ENCODE measurements around the gene CCDC3. TPM values are rescaled to one million over a fixed set of nuclear protein-coding genes. Genes with fewer than 3 reads are reported as not detected.

CCDC3 gene
- total RNA-seq, 1 donor from 2014 or later: 0.13 TPM

GRCh38 chr10:12924911-12925310 lies 76.6 kb downstream of the CCDC3 start:
- intact Hi-C loops (cut with micrococcal nuclease): no loop called here
- no peaks in the 10 kb centered on the region for H3K9me3 Mint-ChIP-seq
- no peak overlapping the region for H3K4me3 Mint-ChIP-seq
- H3K27me3 Mint-ChIP-seq (ENCODE audit: insufficient read depth): peaks cover 8% of the 10 kb centered on the region
- no peaks in the 10 kb centered on the region for H3K36me3 Mint-ChIP-seq (ENCODE audit: low read depth)
- H3K4me1 Mint-ChIP-seq (ENCODE audit: low read depth): no peaks in the 10 kb centered on the region
- DNase-seq (ENCODE audit: low spot score): no peak
- H3K27ac Mint-ChIP-seq: no peak overlapping the region

GRCh38 chr10:12922117-12922900 lies 79.2 kb downstream of the CCDC3 start:
- Mint-ChIP-seq H3K36me3 (ENCODE audit: low read depth) (no peaks in the 10 kb centered on the region), H3K4me3 (no peak overlapping the region), H3K27me3 (ENCODE audit: insufficient read depth) (peaks cover 9% of the 10 kb centered on the region), H3K27ac (no peak overlapping the region), H3K9me3 (no peaks in the 10 kb centered on the region), H3K4me1 (ENCODE audit: low read depth) (no peaks in the 10 kb centered on the region)
- no peak for DNase-seq (ENCODE audit: low spot score)
- intact Hi-C loops (cut with micrococcal nuclease): no loop called here

GRCh38 chr10:12921163-12921562 lies 80.3 kb downstream of the CCDC3 start:
- intact Hi-C loops (cut with micrococcal nuclease): no loop called here
- H3K36me3 Mint-ChIP-seq (ENCODE audit: low read depth): no peaks in the 10 kb centered on the region
- H3K9me3 Mint-ChIP-seq: no peaks in the 10 kb centered on the region
- no peak overlapping the region for H3K27ac Mint-ChIP-seq
- DNase-seq (ENCODE audit: low spot score): no peak
- H3K4me3 Mint-ChIP-seq: no peak overlapping the region
- H3K4me1 Mint-ChIP-seq (ENCODE audit: low read depth): no peaks in the 10 kb centered on the region
- H3K27me3 Mint-ChIP-seq (ENCODE audit: insufficient read depth): peaks cover 9% of the 10 kb centered on the region

GRCh38 chr10:12919574-12919973 lies 81.9 kb downstream of the CCDC3 start:
- no peak overlapping the region for H3K4me3 Mint-ChIP-seq
- H3K27ac Mint-ChIP-seq: no peak overlapping the region
- no peaks in the 10 kb centered on the region for H3K4me1 Mint-ChIP-seq (ENCODE audit: low read depth)
- H3K9me3 Mint-ChIP-seq: no peaks in the 10 kb centered on the region
- H3K27me3 Mint-ChIP-seq (ENCODE audit: insufficient read depth): peaks cover 9% of the 10 kb centered on the region
- DNase-seq (ENCODE audit: low spot score): no peak
- intact Hi-C loops (cut with micrococcal nuclease): no loop called here
- H3K36me3 Mint-ChIP-seq (ENCODE audit: low read depth): no peaks in the 10 kb centered on the region

GRCh38 chr10:12916587-12916986 lies 84.9 kb downstream of the CCDC3 start:
- peaks cover 9% of the 10 kb centered on the region for H3K9me3 Mint-ChIP-seq
- intact Hi-C loops (cut with micrococcal nuclease): no loop called here
- no peak for DNase-seq (ENCODE audit: low spot score)
- peaks cover 16% of the 10 kb centered on the region for H3K27me3 Mint-ChIP-seq (ENCODE audit: insufficient read depth)
- H3K4me3 Mint-ChIP-seq: no peak overlapping the region
- H3K27ac Mint-ChIP-seq: no peak overlapping the region
- no peaks in the 10 kb centered on the region for H3K4me1 Mint-ChIP-seq (ENCODE audit: low read depth)
- H3K36me3 Mint-ChIP-seq (ENCODE audit: low read depth): no peaks in the 10 kb centered on the region

GRCh38 chr10:12915637-12916168 lies 85.8 kb downstream of the CCDC3 start:
- intact Hi-C loops (cut with micrococcal nuclease): no loop called here
- no peaks in the 10 kb centered on the region for H3K4me1 Mint-ChIP-seq (ENCODE audit: low read depth)
- H3K27ac Mint-ChIP-seq: no peak overlapping the region
- H3K36me3 Mint-ChIP-seq (ENCODE audit: low read depth): no peaks in the 10 kb centered on the region
- peaks cover 14% of the 10 kb centered on the region for H3K27me3 Mint-ChIP-seq (ENCODE audit: insufficient read depth)
- H3K4me3 Mint-ChIP-seq: no peak overlapping the region
- DNase-seq (ENCODE audit: low spot score): no peak
- peaks cover 9% of the 10 kb centered on the region for H3K9me3 Mint-ChIP-seq

- DNase-seq (ENCODE audit: low spot score): no peak
- H3K27ac Mint-ChIP-seq: no peak overlapping the region
- H3K9me3 Mint-ChIP-seq: peaks cover 9% of the 10 kb centered on the region
- no peaks in the 10 kb centered on the region for H3K4me1 Mint-ChIP-seq (ENCODE audit: low read depth)
- H3K36me3 Mint-ChIP-seq (ENCODE audit: low read depth): no peaks in the 10 kb centered on the region
- no peak overlapping the region for H3K4me3 Mint-ChIP-seq
- intact Hi-C loops (cut with micrococcal nuclease): no loop called here
- H3K27me3 Mint-ChIP-seq (ENCODE audit: insufficient read depth): peaks cover 7% of the 10 kb centered on the region
Observed at GRCh38 chr10:12914111-12914510, 87.4 kb downstream of the CCDC3 start.

- no peak overlapping the region for H3K27ac Mint-ChIP-seq
Observed at GRCh38 chr10:12911795-12912194, 89.7 kb downstream of the CCDC3 start.

GRCh38 chr10:12910835-12911234 lies 90.7 kb downstream of the CCDC3 start:
- Mint-ChIP-seq H3K27me3 (ENCODE audit: insufficient read depth) (peaks cover 7% of the 10 kb centered on the region), H3K36me3 (ENCODE audit: low read depth) (no peaks in the 10 kb centered on the region), H3K4me3 (no peak overlapping the region), H3K4me1 (ENCODE audit: low read depth) (no peaks in the 10 kb centered on the region), H3K27ac (no peak overlapping the region), H3K9me3 (peaks cover 9% of the 10 kb centered on the region)
- intact Hi-C loops (cut with micrococcal nuclease): no loop called here
- DNase-seq (ENCODE audit: low spot score): no peak

More at GRCh38 chr10:12911795-12912194, 89.7 kb downstream of the CCDC3 start:
- H3K27me3 Mint-ChIP-seq (ENCODE audit: insufficient read depth): peaks cover 7% of the 10 kb centered on the region
- intact Hi-C loops (cut with micrococcal nuclease): no loop called here
- no peaks in the 10 kb centered on the region for H3K4me1 Mint-ChIP-seq (ENCODE audit: low read depth)
- no peak overlapping the region for H3K4me3 Mint-ChIP-seq
- H3K9me3 Mint-ChIP-seq: peaks cover 9% of the 10 kb centered on the region
- no peaks in the 10 kb centered on the region for H3K36me3 Mint-ChIP-seq (ENCODE audit: low read depth)
- DNase-seq (ENCODE audit: low spot score): no peak

GRCh38 chr10:12909836-12910185 lies 91.7 kb downstream of the CCDC3 start:
- H3K4me1 Mint-ChIP-seq (ENCODE audit: low read depth): no peaks in the 10 kb centered on the region
- peaks cover 9% of the 10 kb centered on the region for H3K9me3 Mint-ChIP-seq
- H3K36me3 Mint-ChIP-seq (ENCODE audit: low read depth): no peaks in the 10 kb centered on the region
- intact Hi-C loops (cut with micrococcal nuclease): no loop called here
- no peak overlapping the region for H3K4me3 Mint-ChIP-seq
- H3K27ac Mint-ChIP-seq: no peak overlapping the region
- H3K27me3 Mint-ChIP-seq (ENCODE audit: insufficient read depth): peaks cover 7% of the 10 kb centered on the region
- DNase-seq (ENCODE audit: low spot score): no peak

- Mint-ChIP-seq H3K27me3 (ENCODE audit: insufficient read depth) (peaks cover 7% of the 10 kb centered on the region), H3K36me3 (ENCODE audit: low read depth) (no peaks in the 10 kb centered on the region), H3K27ac (no peak overlapping the region), H3K9me3 (peaks cover 9% of the 10 kb centered on the region), H3K4me1 (ENCODE audit: low read depth) (no peaks in the 10 kb centered on the region), H3K4me3 (no peak overlapping the region)
- no peak for DNase-seq (ENCODE audit: low spot score)
- intact Hi-C loops (cut with micrococcal nuclease): no loop called here
Observed at GRCh38 chr10:12909182-12909835, 92.2 kb downstream of the CCDC3 start.

- Mint-ChIP-seq H3K36me3 (ENCODE audit: low read depth) (no peaks in the 10 kb centered on the region), H3K4me1 (ENCODE audit: low read depth) (no peaks in the 10 kb centered on the region), H3K4me3 (no peak overlapping the region), H3K27ac (no peak overlapping the region), H3K27me3 (ENCODE audit: insufficient read depth) (peaks cover 4% of the 10 kb centered on the region), H3K9me3 (peaks cover 9% of the 10 kb centered on the region)
- intact Hi-C loops (cut with micrococcal nuclease): no loop called here
- no peak for DNase-seq (ENCODE audit: low spot score)
Observed at GRCh38 chr10:12908773-12909172, 92.7 kb downstream of the CCDC3 start.

- no peak for DNase-seq (ENCODE audit: low spot score)
- Mint-ChIP-seq H3K4me1 (ENCODE audit: low read depth) (no peaks in the 10 kb centered on the region), H3K27me3 (ENCODE audit: insufficient read depth) (no peaks in the 10 kb centered on the region), H3K9me3 (peaks cover 9% of the 10 kb centered on the region), H3K27ac (no peak overlapping the region), H3K4me3 (no peak overlapping the region), H3K36me3 (ENCODE audit: low read depth) (no peaks in the 10 kb centered on the region)
- intact Hi-C loops (cut with micrococcal nuclease): no loop called here
Observed at GRCh38 chr10:12907656-12908055, 93.9 kb downstream of the CCDC3 start.

Measured in activated T-helper 1 cell treated with anti-CD3 and anti-CD28 coated beads, Interleukin-12 subunit alpha, Interleukin-12 subunit beta, Interleukin-2, Interleukin-4 antibody, amounts not matched to agents 30 ng/mL and 10 ng/mL and 1 ng/mL, durations not matched to agents 14 hours and 24 hours and 36 hours (primary cell).